ENCODE results near the gene ADGRG6.

DNA sequence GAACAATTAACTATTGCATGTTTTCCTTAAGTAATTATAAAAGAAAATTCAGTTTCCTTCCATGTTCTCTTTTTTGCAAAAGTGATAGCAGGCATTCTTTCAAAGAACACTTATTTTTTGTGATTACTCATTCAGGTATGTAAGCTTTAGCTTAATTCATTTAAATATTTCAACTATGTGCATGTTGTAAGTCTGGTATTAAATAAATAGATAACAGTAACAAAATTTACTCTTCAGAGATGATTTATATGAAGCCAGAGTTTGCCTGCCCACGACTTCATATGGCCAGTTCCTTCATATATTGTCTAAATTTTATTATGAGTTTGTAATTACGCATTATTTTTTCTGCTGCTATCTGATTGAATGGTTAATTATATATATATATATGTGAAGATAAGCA, 110.9 kb downstream of the ADGRG6 start:
- TF ChIP-seq POLR2A (IDR thresholded peaks at IDR 0.05; ENCODE audit: low read depth, low read length) (no peak), POLR2AphosphoS5 (IDR thresholded peaks at IDR 0.05; ENCODE audit: low read depth, low read length) (no peak)
